ENCODE data around the gene CTNNA3. TPM values are rescaled to one million over a fixed set of nuclear protein-coding genes. Genes with fewer than 3 reads are reported as not detected.

The CTNNA3 gene
- total and polyA plus RNA-seq, 4 donors, result 0.16 to 2.4 (median 1.4) TPM

- Histone ChIP-seq H3K9me3 (ENCODE audit: control insufficient read depth in 4 of 4, low read length in 3 of 4) (no peaks in the 10 kb centered on the region), H3K9ac (ENCODE audit: low read depth in 1 of 2, low read length in 2 of 2) (no peak overlapping the region), H3K27me3 (ENCODE audit: control insufficient read depth in 4 of 4, insufficient read depth in 4 of 4, low read length in 3 of 4) (no peaks in the 10 kb centered on the region), H3K4me3 (ENCODE audit: low read depth in 1 of 3, low read length in 3 of 3) (no peak overlapping the region), H3K36me3 (ENCODE audit: control insufficient read depth in 4 of 4, insufficient read depth in 3 of 4, low read depth in 1 of 4, low read length in 3 of 4) (no peaks in the 10 kb centered on the region), H3K27ac (ENCODE audit: low read depth in 1 of 2, low read length in 2 of 2) (no peak overlapping the region), H3K4me1 (ENCODE audit: control insufficient read depth in 4 of 4, insufficient read depth in 4 of 4, low read length in 3 of 4) (no peaks in the 10 kb centered on the region)
- TF ChIP-seq JUND (IDR thresholded peaks at IDR 0.05) (no peak), MAX (IDR thresholded peaks at IDR 0.05) (no peak), HNF4A (conservative IDR thresholded peaks at IDR 0.05) (no peak), RXRA (IDR thresholded peaks at IDR 0.05) (no peak), FOXA2 (IDR thresholded peaks at IDR 0.05) (no peak), ZBTB33 (IDR thresholded peaks at IDR 0.05) (no peak), ATF3 (IDR thresholded peaks at IDR 0.05) (no peak), EGR1 (IDR thresholded peaks at IDR 0.05; ENCODE audit: low read depth in 2 of 2) (no peak), TAF1 (conservative IDR thresholded peaks at IDR 0.05) (no peak), NR2F2 (IDR thresholded peaks at IDR 0.05) (no peak), GABPA (IDR thresholded peaks at IDR 0.05 in 1 of 2, conservative IDR thresholded peaks at IDR 0.05 in 1 of 2) (no peak), SP1 (IDR thresholded peaks at IDR 0.05) (no peak), YY1 (IDR thresholded peaks at IDR 0.05) (no peak), FOXA1 (IDR thresholded peaks at IDR 0.05) (no peak), CTCF (IDR thresholded peaks at IDR 0.05; ENCODE audit: low read depth, low read length, missing input control) (no peak), HNF4G (IDR thresholded peaks at IDR 0.05) (no peak), REST (IDR thresholded peaks at IDR 0.05) (no peak), RAD21 (IDR thresholded peaks at IDR 0.05) (no peak)
- DNase-seq (ENCODE audit: low spot score), result no peak
- 50% methylated on average over 1 of the region's 1 CpG for WGBS
Observed at GRCh38 chr10:66085906-66086305, 1610.1 kb downstream of the CTNNA3 start.
